Lung (tissue), 5 donors: Measurements from ENCODE around the gene SOX2. TPM values are rescaled to one million over a fixed set of nuclear protein-coding genes. Genes with fewer than 3 reads are reported as not detected.

Source experiments
- polyA plus RNA-seq, 2 donors: library from polyadenylated mRNA; stranded (reverse); fragments of 200-250 nt; gene quantifications; one replicate each; pipeline ENCODE4 v1.2.1, GENCODE V29; 2013
- small RNA-seq: library from RNA; depleted of rRNA; stranded (forward); fragments of <200 nt; gene quantifications from one replicate; pipeline ENCODE3, GENCODE V24; 2014; ENCODE audit warnings: low replicate concordance
- total RNA-seq, 2 donors: library from RNA; depleted of rRNA in 1 of 2; stranded (reverse); fragments of >200 nt in 1 of 2; gene quantifications; one replicate each; pipeline ENCODE4 v1.2.1, GENCODE V29; 2014 to 2021
- donor health status: Bipolar disorder and iron deficiency.
- donor health status: healthy.
- donor health status: DM: yes; HTN: yes; CAD: no.

SOX2 gene
- total and polyA plus RNA-seq, 4 donors: 4.4 to 16.4 (median 7.3) TPM

Small RNA genes within 50 kb of the gene (small RNA-seq; reads per million reads assigned to genes)
- not detected for gene RF01954
